ENCODE measurements around the gene SNX1. TPM values are rescaled to one million over a fixed set of nuclear protein-coding genes. Genes with fewer than 3 reads are reported as not detected.
A peak's percentile ranks its signal among the peaks of the same experiment; 100 is the strongest.

Gene SNX1, protein sequence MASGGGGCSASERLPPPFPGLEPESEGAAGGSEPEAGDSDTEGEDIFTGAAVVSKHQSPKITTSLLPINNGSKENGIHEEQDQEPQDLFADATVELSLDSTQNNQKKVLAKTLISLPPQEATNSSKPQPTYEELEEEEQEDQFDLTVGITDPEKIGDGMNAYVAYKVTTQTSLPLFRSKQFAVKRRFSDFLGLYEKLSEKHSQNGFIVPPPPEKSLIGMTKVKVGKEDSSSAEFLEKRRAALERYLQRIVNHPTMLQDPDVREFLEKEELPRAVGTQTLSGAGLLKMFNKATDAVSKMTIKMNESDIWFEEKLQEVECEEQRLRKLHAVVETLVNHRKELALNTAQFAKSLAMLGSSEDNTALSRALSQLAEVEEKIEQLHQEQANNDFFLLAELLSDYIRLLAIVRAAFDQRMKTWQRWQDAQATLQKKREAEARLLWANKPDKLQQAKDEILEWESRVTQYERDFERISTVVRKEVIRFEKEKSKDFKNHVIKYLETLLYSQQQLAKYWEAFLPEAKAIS
- total RNA-seq (2014; rRNA removed; shearing (Covaris generic)) (34.9 and 40.5 TPM in 2 replicates), polyA plus RNA-seq (2016; fragmentation: Nextera tagmentation; extraction: Ambion mirVana) (102 and 103 TPM in 2 replicates)

DNA sequence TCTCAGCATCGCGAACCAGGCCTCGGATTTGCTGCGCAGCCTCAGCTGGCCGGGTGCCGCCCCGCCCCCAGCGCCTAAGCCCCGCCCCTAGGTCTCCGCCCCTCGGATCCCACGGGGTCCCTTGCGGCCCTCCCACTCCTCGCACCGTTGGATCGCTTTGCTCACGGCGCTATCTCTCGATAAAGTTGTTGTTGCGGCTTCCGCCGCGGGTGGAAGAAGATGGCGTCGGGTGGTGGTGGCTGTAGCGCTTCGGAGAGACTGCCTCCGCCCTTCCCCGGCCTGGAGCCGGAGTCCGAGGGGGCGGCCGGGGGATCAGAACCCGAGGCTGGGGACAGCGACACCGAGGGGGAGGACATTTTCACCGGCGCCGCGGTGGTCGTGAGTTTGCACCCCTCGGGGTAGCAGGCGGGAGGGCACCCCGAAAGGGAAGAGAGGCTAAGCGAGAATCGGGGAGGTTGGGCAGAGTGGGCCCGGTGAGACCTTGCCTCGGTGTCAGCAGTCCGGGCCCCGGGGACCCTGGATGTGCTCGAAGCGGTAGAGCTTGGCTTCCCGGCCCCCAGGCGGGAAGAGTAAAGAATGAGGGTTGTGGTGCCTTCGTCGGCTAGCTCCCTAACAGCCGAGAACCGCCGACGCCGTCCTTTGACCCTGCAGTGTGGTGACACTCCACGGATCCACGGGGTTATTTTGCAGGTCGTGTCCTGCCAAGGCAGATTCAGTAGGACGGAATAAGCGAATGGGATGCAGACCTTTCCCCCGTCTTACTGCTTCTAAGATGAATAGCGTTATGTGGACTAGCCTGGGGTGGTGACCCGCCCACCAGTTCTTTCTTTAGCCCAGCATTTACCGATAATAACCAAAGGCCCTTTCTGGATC, at the start of gene SNX1:
Gene SNX1 (plus strand): TSS at position 188 of the 873 bp plus-strand sequence. CDS start 32 bp downstream, at position 220.
- 1% methylated on average over 60 to 70 of the region's 70 CpGs for WGBS, 2 experiments (ENCODE audit: low coverage in 1 of 2, low lambda C conversion rate in 2 of 2, missing lambda C conversion rate in 2 of 2)
- H3K9me2 ChIP-seq (ENCODE audit: insufficient read depth): no peaks in the 10 kb centered on the region
- H3K9me3 ChIP-seq (ENCODE audit: low read depth): no peaks in the 10 kb centered on the region
- in situ Hi-C loops (cut with MboI): no loop called here
- H4K20me1 ChIP-seq (ENCODE audit: insufficient read depth): peaks cover 3% of the 10 kb centered on the region; the same call in 1 of the 2 replicates
- peaks cover 84% of the 10 kb centered on the region for H3K79me2 ChIP-seq (ENCODE audit: insufficient read depth)
- peak within 1 kb of the TSS; percentile 85 for H2AFZ ChIP-seq
- H3K27me3 ChIP-seq (replicated peaks; ENCODE audit: insufficient read depth): no peaks in the 10 kb centered on the region
- H3F3A ChIP-seq (ENCODE audit: insufficient read depth): peaks cover 22% of the 10 kb centered on the region
- H3K27ac ChIP-seq: peak within 1 kb of the TSS; percentile 69
- peak; percentile 98 for DNase-seq
- H3K4me2 ChIP-seq (ENCODE audit: unreplicated experiment): peak within 1 kb of the TSS; percentile 96
- H3K4me1 ChIP-seq (ENCODE audit: insufficient read depth): peaks cover 39% of the 10 kb centered on the region
- H3K36me3 ChIP-seq (ENCODE audit: low read depth): no peaks in the 10 kb centered on the region
- H3K4me3 ChIP-seq: peak within 1 kb of the TSS; percentile 88
- H3K9ac ChIP-seq: peak within 1 kb of the TSS; percentile 86
- TF ChIP-seq EZH2 (IDR thresholded peaks at IDR 0.05; ENCODE audit: insufficient read depth, poor library complexity, severe bottlenecking) (no peak), EZH2phosphoT487 (IDR thresholded peaks at IDR 0.05; ENCODE audit: insufficient read depth, low read depth) (no peak)

DNA sequence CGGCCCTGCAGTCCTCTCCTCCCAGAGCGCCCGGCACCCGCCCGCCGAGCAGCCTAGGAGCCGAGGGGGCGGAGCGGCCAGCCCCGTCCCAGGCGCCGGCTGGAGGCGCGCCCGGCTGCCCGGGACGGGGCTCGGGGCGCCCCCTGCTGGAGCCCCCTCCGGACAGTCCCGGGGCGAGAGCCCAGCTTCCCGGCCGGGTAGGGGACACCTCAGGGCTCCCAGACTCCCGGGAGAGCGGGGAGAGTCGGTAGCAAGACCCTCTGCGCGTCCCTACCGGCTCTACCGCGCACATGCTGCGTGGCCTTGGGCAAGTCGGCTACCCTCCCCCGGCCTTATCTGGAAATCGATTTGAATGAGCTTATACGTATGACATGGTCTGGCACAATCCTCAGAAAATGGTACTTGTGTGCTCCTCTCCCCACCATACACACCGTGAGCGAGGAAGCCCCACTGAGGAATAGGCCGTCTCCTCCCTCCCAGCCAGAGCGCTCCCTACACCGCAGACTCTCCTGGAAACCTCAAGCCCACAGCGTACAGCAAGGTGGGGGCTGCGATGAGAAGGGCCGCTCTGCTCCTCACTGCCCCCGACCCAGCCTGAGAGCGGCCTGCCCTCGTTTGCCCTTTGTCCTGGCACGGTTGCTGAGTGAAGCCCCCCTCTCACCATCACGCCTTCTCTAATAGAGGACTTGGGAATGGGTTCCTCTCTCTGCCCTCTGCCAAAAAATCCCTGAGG, 49.2 kb upstream of the SNX1 start, which contains the start of gene DAPK2:
Gene DAPK2 (minus strand): TSS at position 65 of the 733 bp plus-strand sequence. CDS start 6,224 bp downstream, outside the sequence.
- H2AFZ ChIP-seq: peak within 1 kb of the TSS; percentile 90
- H3K27me3 ChIP-seq (replicated peaks; ENCODE audit: insufficient read depth): no peaks in the 10 kb centered on the region
- DNase-seq: peak; percentile 86
- no peaks in the 10 kb centered on the region for H3K9me3 ChIP-seq (ENCODE audit: low read depth)
- no peaks in the 10 kb centered on the region for H3K9me2 ChIP-seq (ENCODE audit: insufficient read depth)
- H3F3A ChIP-seq (ENCODE audit: insufficient read depth): no peaks in the 10 kb centered on the region
- peak within 1 kb of the TSS; percentile 71 for H3K9ac ChIP-seq
- no peaks in the 10 kb centered on the region for H3K36me3 ChIP-seq (ENCODE audit: low read depth)
- 18 to 21% methylated on average over 35 to 42 of the region's 50 CpGs for WGBS, 2 experiments (ENCODE audit: low coverage in 1 of 2, low lambda C conversion rate in 2 of 2, missing lambda C conversion rate in 2 of 2)
- in situ Hi-C loops (cut with MboI): no loop called here
- no peaks in the 10 kb centered on the region for H4K20me1 ChIP-seq (ENCODE audit: insufficient read depth)
- H3K79me2 ChIP-seq (ENCODE audit: insufficient read depth): peaks cover 7% of the 10 kb centered on the region; the same call in 1 of the 2 replicates
- no peak for TF ChIP-seq EZH2phosphoT487 (IDR thresholded peaks at IDR 0.05; ENCODE audit: insufficient read depth, low read depth)
- TF ChIP-seq EZH2 (IDR thresholded peaks at IDR 0.05; ENCODE audit: insufficient read depth, poor library complexity, severe bottlenecking): no peak
- peaks cover 8% of the 10 kb centered on the region; the same call in 1 of the 2 replicates for H3K4me1 ChIP-seq (ENCODE audit: insufficient read depth)
- H3K27ac ChIP-seq: no peak within 1 kb of the TSS
- H3K4me2 ChIP-seq (ENCODE audit: unreplicated experiment): peak within 1 kb of the TSS; percentile 83
- peak within 1 kb of the TSS; percentile 80 for H3K4me3 ChIP-seq

DNA sequence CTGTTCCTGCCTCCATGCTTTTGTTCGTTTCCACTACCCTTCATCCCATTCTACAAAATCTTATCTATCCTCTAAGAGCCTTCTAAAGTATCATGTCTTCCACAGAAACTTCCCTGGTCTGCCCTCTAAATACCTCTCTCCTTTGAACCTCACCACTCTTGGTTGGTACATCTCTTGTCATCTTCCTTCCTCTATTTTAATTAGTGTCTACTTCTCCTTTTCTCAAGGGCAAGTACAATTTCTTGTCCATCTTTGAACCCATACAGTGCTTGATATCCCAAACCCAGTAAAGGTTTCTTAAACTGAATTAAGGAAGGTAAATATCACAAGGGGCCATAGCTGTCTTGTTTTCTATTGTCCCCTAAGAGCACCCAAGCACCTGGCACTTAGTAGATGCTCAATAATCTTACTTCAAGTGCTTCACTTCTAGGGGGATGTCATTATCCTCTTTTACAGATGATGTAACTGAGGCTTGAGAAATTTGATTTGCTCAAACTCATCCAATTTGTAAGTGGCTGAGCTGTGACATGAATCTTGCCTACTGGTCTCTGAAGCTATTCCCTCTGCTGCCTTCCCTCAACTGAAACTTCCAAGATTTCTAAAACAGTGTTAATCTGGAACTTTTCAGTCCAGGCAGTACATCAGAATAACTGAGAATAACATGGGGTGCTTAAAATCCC, 46.9 kb upstream of the SNX1 start:
- Histone ChIP-seq H3K9me3 (ENCODE audit: low read depth) (no peaks in the 10 kb centered on the region), H3K36me3 (ENCODE audit: low read depth) (no peaks in the 10 kb centered on the region), H3K9ac (no peak overlapping the region), H3K4me1 (ENCODE audit: insufficient read depth) (peaks cover 12% of the 10 kb centered on the region; the same call in 1 of the 2 replicates), H3F3A (ENCODE audit: insufficient read depth) (no peaks in the 10 kb centered on the region), H3K79me2 (ENCODE audit: insufficient read depth) (peaks cover 7% of the 10 kb centered on the region; the same call in 1 of the 2 replicates), H3K27me3 (replicated peaks; ENCODE audit: insufficient read depth) (no peaks in the 10 kb centered on the region), H3K27ac (no peak overlapping the region), H2AFZ (no peak overlapping the region), H4K20me1 (ENCODE audit: insufficient read depth) (no peaks in the 10 kb centered on the region), H3K9me2 (ENCODE audit: insufficient read depth) (no peaks in the 10 kb centered on the region), H3K4me2 (ENCODE audit: unreplicated experiment) (no peak overlapping the region), H3K4me3 (no peak overlapping the region)
- in situ Hi-C loops (cut with MboI): no loop called here
- no peak for DNase-seq
- 92 to 94% methylated on average over 1 of the region's 1 CpG for WGBS, 2 experiments (ENCODE audit: low coverage in 1 of 2, low lambda C conversion rate in 2 of 2, missing lambda C conversion rate in 2 of 2)
- TF ChIP-seq EZH2 (IDR thresholded peaks at IDR 0.05; ENCODE audit: insufficient read depth, poor library complexity, severe bottlenecking) (no peak), EZH2phosphoT487 (IDR thresholded peaks at IDR 0.05; ENCODE audit: insufficient read depth, low read depth) (no peak)
